Fibroblast of skin of back (primary cell): ENCODE data around the gene KLK5.
"Not testable (repeated sequence)": the region's sequence is repeated elsewhere in the genome, so short reads cannot be mapped to it uniquely, and the experiment has no call there.

Experiments
- DNase-seq: peaks from one replicate; pipeline ENCODE4 v3.0.0-alpha.2; 2013

Gene KLK5

GRCh38 chr19:50921426-50922316 lies 31.2 kb downstream of the KLK5 start:
- DNase-seq: no peak

GRCh38 chr19:50916069-50916468 lies 36.8 kb downstream of the KLK5 start:
- DNase-seq: no peak

GRCh38 chr19:50912727-50913716 lies 39.8 kb downstream of the KLK5 start:
- no peak for DNase-seq

- no peak for DNase-seq
Observed at GRCh38 chr19:50912102-50912599, 40.7 kb downstream of the KLK5 start.

GRCh38 chr19:50911206-50912101 lies 41.4 kb downstream of the KLK5 start, which contains the start of gene KLK4:
KLK4 (minus strand) TSS chr19:50911395; CDS start chr19:50910738, 657 bp downstream.
- no peak for DNase-seq

- no peak for DNase-seq
Observed at GRCh38 chr19:50910722-50911121, 42.1 kb downstream of the KLK5 start.

- DNase-seq: peak; percentile 13
Observed at GRCh38 chr19:50909240-50910070, 43.4 kb downstream of the KLK5 start.

- DNase-seq: no peak
Observed at GRCh38 chr19:50908336-50908735, 44.5 kb downstream of the KLK5 start.

- no peak for DNase-seq
Observed at GRCh38 chr19:50906217-50906616, 46.6 kb downstream of the KLK5 start.

GRCh38 chr19:50902640-50903039 lies 50.2 kb downstream of the KLK5 start:
- DNase-seq: no peak

- DNase-seq: no peak
Observed at GRCh38 chr19:50899569-50899968, 53.3 kb downstream of the KLK5 start.

- DNase-seq: no peak
Observed at GRCh38 chr19:50898018-50898417, 54.8 kb downstream of the KLK5 start.

GRCh38 chr19:50897612-50898011 lies 55.2 kb downstream of the KLK5 start:
- DNase-seq: no peak

- DNase-seq: no peak
Observed at GRCh38 chr19:50897191-50897607, 55.6 kb downstream of the KLK5 start.

- peak; percentile 12 for DNase-seq
Observed at GRCh38 chr19:50896591-50897190, 56.1 kb downstream of the KLK5 start.

GRCh38 chr19:50896089-50896590 lies 56.7 kb downstream of the KLK5 start:
- DNase-seq: not testable (repeated sequence)

GRCh38 chr19:50894478-50895356 lies 58.1 kb downstream of the KLK5 start:
- no peak for DNase-seq
